GM18868 (cell line): ENCODE results near the gene SLC6A8.
"Not testable (repeated sequence)": the region's sequence is repeated elsewhere in the genome, so short reads cannot be mapped to it uniquely, and the experiment has no call there.

Experiments used
- ATAC-seq: cut with Tn5 transposase; IDR thresholded peaks from one replicate; pipeline ENCODE4 v1.9.1; 2021; ENCODE audit warnings: mild to moderate bottlenecking, moderate library complexity; ENCODE audit not compliant: unreplicated experiment

Gene SLC6A8

GRCh38 chrX:153704631-153705402 is 17.1 kb downstream of the SLC6A8 start:
- not testable (repeated sequence) for ATAC-seq

- not testable (repeated sequence) for ATAC-seq
Measured at GRCh38 chrX:153705403-153706060, 17.8 kb downstream of the SLC6A8 start.

GRCh38 chrX:153706799-153707198 is 19.1 kb downstream of the SLC6A8 start:
- no peak for ATAC-seq

GRCh38 chrX:153707406-153707805 is 19.7 kb downstream of the SLC6A8 start:
- ATAC-seq = no peak

GRCh38 chrX:153708415-153708814 is 20.7 kb downstream of the SLC6A8 start:
- no peak for ATAC-seq

- ATAC-seq = no peak
Measured at GRCh38 chrX:153709726-153710674, 22.3 kb downstream of the SLC6A8 start.

GRCh38 chrX:153714256-153714655 is 26.5 kb downstream of the SLC6A8 start:
- no peak for ATAC-seq

- no peak for ATAC-seq
Measured at GRCh38 chrX:153717445-153717844, 29.7 kb downstream of the SLC6A8 start.

GRCh38 chrX:153719238-153719637 is 31.5 kb downstream of the SLC6A8 start:
- no peak for ATAC-seq

- no peak for ATAC-seq
Measured at GRCh38 chrX:153719701-153720100, 32.0 kb downstream of the SLC6A8 start.

- ATAC-seq = no peak
Measured at GRCh38 chrX:153722704-153723350, 35.1 kb downstream of the SLC6A8 start.

- ATAC-seq = peak; percentile 38
Measured at GRCh38 chrX:153723351-153724251, 35.9 kb downstream of the SLC6A8 start.

GRCh38 chrX:153724252-153725038 is 36.7 kb downstream of the SLC6A8 start, which contains the start of the genes ABCD1 and BCAP31:
ABCD1 (plus strand) TSS chrX:153724856; CDS start chrX:153725267, 411 bp downstream.
BCAP31 (minus strand) TSS chrX:153724387; CDS start chrX:153723244, 1,143 bp downstream.
- peak; percentile 55 for ATAC-seq

GRCh38 chrX:153725039-153725831 is 37.5 kb downstream of the SLC6A8 start:
- no peak for ATAC-seq

GRCh38 chrX:153725832-153726285 is 38.1 kb downstream of the SLC6A8 start:
- ATAC-seq = no peak

GRCh38 chrX:153726286-153727122 is 38.8 kb downstream of the SLC6A8 start:
- peak; percentile 45 for ATAC-seq
